Endothelial cell of hepatic sinusoid (primary cell): ENCODE measurements around the gene SLIT3.

Experiments used
- in situ Hi-C: cut with HindIII; loops from 2 replicates; pipeline ENCODE4 v1.10.0; 2017; ENCODE audit warnings: low sequenced_read_pairs

The SLIT3 gene

DNA sequence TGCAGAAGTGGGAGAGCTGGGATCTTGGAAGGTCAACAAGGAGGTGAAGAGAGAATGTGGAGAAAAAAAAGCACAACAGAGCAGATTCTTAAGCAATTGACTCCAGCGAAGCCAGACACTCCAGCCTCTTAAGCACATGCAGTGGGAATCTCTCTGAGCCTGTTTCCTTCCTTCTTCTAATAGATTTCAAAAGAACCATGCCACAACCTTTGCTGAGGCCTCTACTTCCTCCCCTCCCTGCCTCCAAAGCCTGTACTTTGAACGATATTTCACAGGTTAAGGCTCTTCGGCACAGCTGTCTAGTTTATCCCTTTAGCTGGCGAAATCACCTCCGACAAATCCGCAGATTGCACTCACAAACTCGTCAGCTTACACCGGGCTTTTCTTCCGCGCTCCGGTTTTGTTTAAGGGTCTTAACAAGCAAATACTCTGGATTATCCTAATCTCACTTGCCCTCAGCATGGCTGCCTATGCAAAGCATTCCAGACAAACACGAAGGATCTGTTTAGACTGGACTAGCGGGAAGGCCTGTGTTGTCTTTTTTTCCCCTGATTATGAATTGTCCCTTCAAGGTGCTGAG is 510.2 kb downstream of the SLIT3 start:
- in situ Hi-C loops: no loop called here

DNA sequence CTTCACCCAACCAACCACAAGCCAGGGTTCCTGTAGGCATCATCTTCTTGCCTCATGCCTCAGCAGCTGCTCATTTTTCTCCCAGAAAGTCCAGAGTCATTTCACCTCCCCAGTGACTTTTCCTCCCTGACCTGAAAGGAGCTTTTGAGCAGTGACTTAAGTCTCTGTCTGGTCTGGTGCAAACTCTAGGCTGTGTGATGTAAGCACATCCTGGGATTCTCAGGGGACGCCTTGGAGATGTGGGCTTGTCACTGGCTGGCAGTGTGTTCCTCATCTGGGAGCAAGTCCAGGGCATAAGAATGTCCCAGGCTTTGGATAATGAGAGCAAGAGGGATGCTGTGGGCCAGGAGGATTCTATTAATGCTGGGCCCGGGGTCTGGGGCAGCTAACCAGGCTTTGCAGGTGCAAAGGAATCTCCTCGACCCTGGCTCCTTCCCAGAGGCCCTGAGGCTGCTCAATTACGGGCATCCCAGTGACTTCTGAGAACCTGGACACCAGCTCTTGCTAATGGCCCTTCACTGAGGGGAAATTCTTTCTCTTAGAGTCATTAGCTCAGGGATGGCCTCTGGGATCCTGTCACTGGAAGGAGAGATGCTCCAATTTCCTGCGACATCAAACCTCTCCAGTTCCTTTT is 510.8 kb downstream of the SLIT3 start:
- in situ Hi-C loops: no loop called here

DNA sequence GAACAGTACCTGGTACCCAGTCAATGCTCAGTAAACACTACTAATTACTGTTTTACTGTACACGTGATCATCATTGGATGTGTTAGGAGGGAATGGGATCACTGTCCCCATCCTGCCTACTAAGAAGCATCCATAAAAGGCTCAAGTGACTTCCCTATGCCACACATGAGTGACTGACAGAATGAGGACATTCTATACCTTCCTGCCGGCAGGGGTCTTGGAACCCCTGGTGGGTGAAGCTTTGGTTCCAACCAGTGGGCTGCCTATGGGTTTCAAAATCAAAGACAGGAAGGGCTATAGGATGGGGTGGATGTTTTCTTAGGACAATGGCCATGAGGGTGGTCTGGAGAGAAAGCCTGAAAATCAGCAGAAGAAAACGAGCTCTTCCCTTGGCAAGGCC is 512.2 kb downstream of the SLIT3 start:
- in situ Hi-C loops: no loop called here

DNA sequence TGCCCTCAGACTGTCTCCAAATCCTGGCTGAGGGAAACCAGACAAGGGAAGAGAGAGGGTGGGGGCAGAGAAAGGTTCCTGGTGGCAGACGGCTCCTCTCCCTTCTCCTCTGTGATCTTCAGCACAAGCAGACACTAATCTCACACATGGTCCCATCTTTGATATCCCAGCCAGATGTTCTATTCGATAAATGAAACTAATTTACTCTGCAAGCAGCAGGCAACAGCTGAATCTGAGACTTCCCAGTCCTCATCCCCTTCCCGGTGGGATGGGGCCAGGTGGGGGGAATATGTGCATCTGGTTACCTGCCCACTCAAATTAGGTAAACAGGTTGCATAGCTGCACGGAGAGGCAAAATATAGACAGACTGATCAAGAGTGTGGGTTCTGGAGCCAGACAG is 512.8 kb downstream of the SLIT3 start:
- in situ Hi-C loops: no loop called here

DNA sequence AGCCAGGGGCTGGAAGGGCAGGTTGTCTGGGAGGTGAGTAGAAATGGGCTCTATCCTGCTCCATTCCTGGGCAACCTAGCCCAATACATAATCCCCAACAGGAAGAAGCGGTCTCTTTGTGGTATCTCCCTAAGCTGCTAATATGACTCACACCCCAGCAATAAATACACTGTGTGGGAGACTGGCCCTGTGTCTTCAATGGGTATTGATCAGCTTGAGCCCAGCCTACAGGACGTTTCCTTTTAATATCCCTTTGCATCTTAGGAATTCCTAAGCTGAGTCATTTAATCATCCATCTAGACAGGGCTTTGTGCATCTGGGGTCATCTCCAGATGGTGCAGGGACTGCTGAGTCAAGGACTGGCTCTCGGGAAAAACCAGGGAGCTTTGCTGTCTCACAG is 514.8 kb downstream of the SLIT3 start:
- in situ Hi-C loops: no loop called here

DNA sequence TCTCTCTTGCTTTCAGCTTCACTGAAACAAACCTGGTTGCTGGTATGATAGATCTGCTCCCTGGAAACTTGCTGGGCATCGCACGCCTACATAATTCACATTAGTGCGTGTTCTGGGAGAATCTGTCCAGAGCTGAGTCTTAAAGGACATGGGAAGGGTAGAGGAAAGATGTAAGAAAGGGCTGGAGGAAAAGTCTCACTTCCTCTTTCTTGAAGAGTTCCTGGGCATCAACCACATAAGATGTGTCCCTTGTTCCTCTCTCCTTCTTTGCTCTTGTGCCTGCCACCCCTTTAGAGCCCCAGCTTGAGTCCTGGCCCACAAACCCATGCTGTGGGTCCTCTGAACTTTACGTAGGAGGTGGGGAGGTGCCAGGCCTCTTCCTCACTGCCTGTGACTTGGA is 516.5 kb downstream of the SLIT3 start:
- in situ Hi-C loops: no loop called here

DNA sequence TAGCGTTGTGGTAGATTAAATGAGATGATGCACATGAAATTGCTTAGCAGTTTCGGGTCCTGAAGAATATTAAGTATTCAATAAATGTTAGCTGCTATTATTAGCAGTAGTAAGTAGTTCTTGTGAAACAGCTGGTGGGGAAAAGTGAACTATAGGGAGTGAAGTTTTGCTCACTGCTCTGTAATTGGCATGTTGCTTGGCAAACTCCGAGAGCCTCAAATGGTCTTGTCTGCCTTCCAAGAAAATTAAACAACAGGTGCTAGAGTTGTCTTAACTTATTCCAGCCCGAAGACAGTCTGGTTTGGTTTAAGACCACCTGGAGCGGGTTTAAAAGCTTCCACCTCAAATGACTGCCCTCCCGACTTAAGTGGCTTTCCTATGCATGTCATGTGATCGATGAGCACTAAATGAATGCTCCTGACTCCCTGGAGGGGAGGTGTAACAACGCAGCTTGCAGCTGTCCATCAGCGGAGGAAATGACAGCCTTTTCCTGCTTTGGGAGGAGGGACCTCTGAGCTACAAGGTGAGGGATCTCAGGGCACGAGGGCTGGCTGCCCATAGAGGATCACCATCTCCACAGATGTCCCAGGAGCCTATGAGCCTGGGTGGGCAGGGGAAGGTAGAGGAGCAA is 518.9 kb downstream of the SLIT3 start:
- in situ Hi-C loops: no loop called here

- in situ Hi-C loops: no loop called here
Observed at GRCh38 chr5:168780888-168781287, 520.1 kb downstream of the SLIT3 start.

DNA sequence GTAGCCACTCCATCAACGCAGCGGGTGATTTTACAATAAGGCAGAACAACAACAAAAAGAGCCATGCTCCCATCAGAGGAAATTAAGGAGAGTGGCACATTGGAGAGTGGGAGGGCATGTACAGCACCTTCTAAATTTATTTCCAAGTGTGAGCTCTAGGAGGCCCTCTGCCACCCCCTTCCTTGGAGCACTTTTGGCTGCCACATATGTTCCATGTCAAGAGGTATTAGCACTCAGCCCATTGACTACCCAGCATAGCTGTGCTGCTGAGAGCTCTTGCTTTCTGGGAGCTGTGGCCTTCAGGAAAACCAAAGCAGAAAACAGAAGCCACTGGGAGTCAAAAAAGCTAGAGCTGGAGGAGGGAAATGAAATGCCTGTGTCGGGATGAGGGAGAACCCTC is 521.6 kb downstream of the SLIT3 start:
- in situ Hi-C loops: no loop called here

DNA sequence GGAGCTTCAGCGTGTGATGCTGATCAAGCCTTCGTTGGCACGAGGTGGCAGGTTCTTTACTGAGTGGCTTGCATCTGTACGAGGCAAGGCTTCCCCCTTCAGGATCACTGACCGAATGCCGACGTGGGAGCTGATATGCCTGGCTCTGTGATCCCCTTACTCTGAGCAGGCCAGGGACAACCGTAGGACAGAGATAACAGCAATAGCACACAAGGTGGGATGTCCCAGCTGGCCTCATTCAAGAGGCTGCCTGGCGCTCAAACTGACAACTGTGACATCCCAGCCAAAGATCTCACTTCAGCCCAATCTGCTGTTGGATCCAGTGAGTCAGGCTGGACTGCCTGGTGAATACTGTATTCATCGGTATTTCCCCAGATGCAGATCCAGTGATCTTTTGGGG is 522.4 kb downstream of the SLIT3 start:
- in situ Hi-C loops: no loop called here

DNA sequence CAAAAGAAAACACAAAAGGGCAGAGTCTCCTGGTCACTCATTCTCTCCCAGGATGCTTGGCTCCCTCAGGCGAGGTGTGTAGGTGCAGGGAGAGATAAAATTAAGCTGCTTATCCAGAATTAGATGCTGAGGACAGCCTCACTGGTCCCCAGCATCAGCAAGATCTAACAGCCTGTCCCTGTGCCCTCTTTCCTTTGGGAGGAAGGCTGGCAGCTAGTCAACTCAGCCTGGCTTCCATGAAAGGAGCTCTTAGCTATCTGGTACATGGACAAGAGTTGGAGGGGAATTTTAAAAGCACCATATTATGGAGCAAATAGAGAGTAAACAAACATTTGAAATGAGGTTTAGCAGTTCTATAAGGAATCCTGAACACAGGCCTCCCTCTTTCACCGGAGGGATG is 523.3 kb downstream of the SLIT3 start:
- in situ Hi-C loops: no loop called here

- in situ Hi-C loops: no loop called here
Observed at GRCh38 chr5:168776070-168776469, 524.9 kb downstream of the SLIT3 start.

- in situ Hi-C loops: no loop called here
Observed at GRCh38 chr5:168773226-168773625, 527.7 kb downstream of the SLIT3 start.

DNA sequence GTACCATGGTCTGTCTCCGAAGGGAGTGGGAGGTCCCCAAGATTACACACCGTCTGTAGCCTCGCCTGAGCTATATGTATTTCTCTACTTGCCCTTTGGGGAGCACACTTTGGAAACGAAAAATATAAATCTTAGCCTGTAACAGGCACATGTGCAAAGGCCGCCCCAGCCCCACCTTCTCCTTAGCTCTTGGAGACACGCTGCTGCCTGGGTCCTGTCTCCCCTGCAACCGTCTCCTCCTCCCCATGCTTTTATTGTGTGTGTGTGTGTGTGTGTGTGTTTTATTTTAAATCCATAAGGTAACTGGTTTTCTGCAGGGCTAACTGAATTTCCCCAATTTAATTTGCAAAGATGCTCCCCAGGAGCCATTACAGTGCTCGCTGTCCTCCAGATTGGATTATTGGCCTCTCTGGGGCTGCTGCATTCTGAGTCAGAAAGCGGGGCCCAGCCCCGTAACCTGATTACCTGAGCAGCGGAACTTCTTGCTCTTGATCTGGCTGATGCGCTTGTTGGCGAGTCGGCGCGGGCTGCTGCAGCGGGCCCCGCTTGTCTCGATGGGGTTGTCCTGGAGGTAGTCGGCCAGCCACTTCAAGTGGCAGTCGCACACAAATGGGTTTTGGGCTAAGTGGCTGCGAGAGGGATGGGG is 528.5 kb downstream of the SLIT3 start:
- in situ Hi-C loops: no loop called here

GRCh38 chr5:168771678-168772077 is 529.3 kb downstream of the SLIT3 start:
- in situ Hi-C loops: no loop called here

- in situ Hi-C loops: no loop called here
Observed at GRCh38 chr5:168770996-168771395, 529.9 kb downstream of the SLIT3 start.

- in situ Hi-C loops: no loop called here
Observed at GRCh38 chr5:168770036-168770498, 530.9 kb downstream of the SLIT3 start.

- in situ Hi-C loops: no loop called here
Observed at GRCh38 chr5:168768172-168768571, 532.8 kb downstream of the SLIT3 start.

DNA sequence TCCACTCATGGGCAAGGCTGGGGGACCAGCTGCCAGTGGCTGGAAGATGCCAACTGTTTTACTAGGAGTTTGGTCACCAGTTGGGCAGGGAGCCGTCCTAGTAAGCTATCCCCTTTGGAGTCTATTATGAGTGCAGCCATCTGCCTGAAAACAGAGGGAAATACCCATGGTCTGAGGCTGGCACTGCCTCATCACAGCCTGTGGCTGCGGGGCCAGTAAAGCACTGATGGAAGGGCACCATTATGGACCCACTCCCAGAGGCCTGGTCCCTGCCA is 534.6 kb downstream of the SLIT3 start:
- in situ Hi-C loops: no loop called here

GRCh38 chr5:168765551-168766425 is 535.2 kb downstream of the SLIT3 start:
- in situ Hi-C loops: no loop called here

DNA sequence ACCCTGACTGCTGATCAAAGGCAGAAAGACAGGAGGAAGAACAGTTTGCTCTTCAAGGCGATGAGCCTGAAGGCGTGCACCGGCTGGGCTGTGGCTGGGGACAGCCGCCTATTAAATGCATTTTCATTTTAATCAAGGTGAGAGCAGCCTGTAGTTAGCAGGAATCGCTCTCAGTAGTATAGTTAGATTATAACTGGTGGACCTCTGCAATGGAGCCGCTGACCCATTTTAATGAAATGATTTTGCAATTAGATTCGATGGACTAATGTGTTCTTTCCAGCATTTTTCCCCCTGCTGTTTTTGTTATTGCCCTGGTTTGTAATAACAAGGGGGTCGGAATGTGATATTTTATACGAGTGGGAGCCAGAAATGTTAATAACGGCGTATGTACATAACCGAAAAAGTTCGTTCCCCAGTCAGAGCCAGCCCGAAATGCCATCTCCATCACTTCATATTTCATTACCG is 535.8 kb downstream of the SLIT3 start:
- in situ Hi-C loops: no loop called here
